ENCODE results near the gene PSAP.

PSAP gene

DNA sequence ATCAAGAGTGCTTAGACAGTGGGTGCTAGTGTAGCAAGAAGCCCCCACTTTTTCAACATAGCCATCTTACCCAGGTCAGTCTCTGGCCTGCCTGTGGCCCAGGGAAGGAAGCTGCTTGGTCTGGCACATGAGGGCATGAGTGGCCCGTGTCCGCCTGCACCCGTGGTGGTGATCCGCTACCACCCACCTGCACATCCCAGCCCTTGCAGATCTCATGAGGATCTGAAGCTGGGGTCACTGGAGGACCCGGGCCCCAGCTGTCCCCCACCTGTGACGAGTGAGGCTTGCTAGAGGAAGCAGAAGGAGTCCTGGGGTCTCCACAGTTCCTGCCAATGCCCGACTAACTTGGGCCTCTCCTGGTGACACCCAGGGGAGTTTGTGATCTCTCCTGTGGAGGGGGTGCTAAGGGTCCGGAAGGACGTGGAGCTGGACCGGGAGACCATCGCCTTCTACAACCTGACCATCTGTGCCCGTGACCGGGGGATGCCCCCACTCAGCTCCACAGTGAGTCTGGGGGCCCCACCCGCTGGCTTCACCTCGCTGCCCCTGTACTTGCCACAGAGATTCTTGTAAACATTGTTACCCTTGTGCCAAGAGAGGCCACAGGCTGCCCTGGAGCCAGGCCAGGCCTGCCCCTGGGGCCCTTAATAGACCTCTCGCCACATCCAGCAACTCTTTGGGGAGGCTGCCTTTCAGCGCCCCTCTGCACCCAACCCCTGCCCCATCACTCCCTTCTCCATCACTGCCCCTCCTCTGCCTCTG lies 67.0 kb downstream of the PSAP start:
- DNase-seq (ENCODE audit: low read depth), result no peak

DNA sequence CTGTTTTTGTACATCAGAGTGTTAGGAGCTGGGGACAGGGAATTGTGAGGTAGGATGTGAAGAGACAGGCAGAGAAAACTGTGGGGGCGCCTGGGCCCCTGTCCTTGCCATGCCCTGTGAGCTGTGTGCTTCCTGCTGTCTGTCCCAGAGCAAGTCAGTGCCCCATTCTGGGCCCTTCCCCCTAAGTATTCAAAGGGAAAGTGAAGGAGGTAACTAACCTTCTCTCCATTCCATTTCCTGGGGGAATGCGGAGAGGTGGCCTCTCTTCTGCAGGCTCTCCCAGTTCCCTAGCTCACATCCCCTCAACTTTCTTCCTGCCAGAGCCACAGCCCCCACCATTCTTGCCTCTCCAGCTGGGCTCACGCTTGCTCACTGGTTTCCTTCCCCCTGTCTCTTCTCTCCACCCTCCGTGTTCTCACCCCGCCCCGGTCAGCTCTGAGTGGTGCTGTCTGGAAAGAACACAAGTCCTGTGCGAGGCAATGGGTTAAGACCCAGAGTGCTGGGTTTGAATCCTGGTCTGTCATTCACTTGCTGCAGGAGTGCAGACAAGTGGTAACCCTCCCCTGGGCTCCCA lies 68.0 kb downstream of the PSAP start:
- DNase-seq (ENCODE audit: low read depth), result no peak

DNA sequence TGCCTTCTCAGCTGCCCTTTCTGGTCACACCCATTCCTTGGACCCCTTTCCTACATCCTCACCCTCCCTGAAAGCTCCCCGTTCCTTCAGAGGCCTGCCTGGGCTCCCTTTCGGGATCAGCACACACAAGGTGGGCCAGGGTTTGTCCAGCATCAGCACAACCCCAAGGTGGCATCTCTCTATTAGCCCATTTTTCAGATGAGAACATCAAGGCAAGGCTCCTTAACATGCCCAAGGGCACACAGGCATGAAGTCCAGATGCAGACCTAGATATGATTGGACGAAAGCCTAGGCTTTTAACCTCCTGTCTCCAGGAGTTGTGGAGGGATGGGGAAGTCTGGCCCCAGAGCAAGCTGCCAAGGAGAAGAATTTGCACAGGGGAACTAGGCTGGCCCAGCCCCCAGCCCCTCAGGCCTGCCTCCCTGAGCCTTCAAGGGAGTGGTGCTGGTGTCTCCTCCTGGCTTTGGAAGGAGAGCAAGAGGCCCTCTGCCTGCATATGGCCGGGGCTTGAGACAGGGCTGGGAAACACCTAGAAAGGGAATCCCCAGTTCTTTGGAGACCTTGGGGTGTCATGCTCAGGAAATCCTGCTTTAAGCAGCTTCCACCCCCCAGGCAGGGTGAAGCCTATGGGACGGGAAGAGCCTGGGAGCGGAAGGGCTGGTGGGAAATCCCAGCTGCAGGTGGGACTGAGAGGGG lies 68.7 kb downstream of the PSAP start:
- no peak for DNase-seq (ENCODE audit: low read depth)

DNA sequence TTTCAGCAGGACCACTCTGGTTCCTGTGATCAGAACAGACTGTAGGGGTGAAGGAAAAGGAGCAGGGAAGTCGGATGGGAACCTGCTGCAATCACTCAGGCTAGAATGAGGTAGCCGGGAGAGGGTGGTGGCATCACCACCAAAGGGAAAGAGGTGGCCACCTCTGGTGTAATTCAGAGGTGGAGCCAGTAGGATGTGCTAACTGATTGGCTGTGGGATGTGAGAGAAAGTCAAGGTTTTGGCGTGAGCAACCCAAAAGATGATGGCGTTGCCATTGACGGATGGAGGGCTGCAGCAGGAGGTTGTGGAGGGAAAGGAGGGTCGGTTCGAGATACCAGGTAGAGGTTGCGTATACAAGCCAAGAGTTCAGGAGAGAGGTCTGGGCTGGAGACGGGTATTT lies 70.3 kb downstream of the PSAP start:
- no peak for DNase-seq (ENCODE audit: low read depth)

DNA sequence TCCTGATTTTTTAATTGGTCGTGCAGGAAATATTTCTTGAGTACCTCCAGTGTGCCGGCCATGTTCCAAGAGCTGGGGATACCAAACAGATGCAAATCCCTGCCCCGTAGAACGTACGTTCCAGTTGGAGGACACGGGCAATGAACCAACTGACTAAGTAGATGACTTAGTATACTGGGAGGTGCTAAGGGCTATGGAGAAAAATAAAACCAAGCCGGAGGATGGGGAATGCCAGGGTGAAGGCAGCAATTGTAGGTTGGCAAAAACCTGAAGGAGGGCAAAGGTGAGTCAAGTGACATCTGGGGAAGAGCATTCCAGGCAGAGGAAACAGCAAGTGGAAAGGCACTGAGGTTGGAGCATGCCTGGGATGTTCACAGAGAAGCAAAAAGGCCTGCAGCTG lies 70.9 kb downstream of the PSAP start:
- DNase-seq (ENCODE audit: low read depth), result no peak

DNA sequence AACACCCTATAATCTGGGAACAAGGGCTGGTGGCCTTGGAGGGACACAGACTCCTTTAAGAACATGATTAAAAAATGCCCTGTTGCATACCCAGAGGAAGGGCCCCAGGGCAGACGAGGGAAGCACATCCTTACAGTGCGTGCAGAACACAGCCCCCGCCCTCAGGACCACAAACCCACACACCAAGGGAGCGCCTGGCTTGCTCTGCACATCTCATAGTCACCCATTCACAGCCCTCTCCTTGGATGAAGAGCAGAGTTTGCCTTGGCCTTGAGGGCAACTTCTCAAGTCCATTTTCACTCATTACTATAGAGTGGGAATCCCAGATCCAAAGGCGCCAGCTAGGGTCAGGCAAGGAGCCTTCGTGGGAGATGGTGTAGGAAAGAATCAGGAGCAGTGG lies 71.4 kb downstream of the PSAP start:
- DNase-seq (ENCODE audit: low read depth), result no peak

DNA sequence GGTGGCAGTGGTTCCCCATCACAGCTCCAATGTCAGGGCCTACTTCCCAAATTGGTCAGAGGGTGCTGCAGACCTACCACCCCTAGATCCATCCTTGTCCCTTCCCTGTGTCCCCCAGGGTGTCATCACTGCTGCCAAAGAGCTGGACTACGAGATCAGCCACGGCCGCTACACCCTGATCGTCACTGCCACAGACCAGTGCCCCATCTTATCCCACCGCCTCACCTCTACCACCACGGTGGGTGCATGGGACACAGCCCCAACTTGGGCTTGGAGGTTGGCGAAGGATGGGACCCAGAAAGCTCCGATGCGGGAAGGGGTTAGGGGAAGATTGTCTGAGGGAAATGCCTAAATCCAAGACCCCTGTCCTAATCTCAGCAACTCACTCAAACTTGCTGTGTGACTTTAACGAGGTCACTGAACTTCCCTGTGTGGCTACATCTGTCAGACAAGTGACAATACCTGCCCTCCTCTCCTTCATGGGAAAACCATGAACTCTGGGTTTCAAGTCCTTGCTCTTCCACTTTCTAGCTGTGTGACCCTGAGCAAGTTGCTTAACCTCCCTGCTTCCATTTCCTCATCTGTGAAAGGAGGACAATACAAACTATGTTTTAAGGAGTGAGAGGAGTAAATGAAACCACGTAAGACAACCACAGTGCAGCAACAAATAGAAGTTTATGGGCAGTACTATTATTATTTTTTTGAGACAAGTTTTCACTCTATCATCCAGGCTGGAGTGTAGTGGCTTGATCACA lies 72.8 kb downstream of the PSAP start:
- no peak for DNase-seq (ENCODE audit: low read depth)

DNA sequence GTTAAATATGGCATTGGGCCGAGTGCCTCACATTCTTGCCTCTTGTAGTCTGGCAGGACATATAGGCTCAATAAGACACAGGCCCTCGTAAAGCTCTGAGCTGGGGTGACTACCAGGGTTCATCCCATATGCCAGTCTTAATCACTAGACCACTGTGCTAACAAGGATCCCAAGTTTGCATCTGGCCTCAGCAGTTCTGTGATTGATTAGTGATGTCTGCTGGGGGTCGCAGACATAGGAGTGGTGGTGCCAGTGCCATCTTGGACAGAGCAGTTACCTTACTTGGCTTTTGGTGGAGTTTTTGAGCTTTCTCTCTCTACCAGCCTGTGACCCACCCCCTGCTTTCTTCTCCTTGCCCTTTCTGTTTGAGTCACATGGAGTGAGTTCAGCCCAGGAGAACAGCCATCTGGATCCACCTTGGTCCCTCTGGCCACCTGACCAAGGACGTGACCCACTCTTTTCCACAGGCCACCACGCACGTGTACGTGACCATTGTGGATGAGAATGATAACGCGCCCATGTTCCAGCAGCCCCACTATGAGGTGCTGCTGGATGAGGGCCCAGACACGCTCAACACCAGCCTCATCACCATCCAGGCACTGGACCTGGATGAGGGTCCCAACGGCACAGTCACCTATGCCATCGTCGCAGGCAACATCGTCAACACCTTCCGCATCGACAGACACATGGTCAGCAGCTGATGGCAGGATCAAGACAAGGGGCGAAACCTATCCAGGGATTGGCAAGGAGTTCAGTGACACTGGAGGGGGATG lies 73.7 kb downstream of the PSAP start:
- no peak for DNase-seq (ENCODE audit: low read depth)

DNA sequence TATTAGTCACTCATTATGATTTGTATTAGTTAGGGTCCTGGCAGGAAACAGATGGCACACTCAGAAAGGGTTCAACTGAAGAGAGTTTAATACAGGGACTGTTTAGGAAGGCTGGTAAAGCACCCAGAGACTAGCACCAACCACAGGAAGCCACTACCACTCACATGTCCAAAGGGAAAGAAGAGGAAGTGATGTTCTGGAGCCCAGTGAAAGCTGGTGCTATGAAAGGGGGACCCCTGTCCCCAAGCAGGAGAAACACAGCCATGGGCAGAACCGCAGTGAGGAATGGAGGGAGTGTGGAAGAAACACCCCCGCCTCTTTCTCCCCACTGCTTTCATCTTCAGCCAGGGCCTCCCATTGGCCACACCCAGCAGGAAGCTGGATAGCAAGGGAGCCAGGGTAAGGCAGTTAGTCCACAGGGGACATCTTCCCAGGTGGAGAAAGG lies 74.5 kb downstream of the PSAP start:
- DNase-seq (ENCODE audit: low read depth), result no peak

DNA sequence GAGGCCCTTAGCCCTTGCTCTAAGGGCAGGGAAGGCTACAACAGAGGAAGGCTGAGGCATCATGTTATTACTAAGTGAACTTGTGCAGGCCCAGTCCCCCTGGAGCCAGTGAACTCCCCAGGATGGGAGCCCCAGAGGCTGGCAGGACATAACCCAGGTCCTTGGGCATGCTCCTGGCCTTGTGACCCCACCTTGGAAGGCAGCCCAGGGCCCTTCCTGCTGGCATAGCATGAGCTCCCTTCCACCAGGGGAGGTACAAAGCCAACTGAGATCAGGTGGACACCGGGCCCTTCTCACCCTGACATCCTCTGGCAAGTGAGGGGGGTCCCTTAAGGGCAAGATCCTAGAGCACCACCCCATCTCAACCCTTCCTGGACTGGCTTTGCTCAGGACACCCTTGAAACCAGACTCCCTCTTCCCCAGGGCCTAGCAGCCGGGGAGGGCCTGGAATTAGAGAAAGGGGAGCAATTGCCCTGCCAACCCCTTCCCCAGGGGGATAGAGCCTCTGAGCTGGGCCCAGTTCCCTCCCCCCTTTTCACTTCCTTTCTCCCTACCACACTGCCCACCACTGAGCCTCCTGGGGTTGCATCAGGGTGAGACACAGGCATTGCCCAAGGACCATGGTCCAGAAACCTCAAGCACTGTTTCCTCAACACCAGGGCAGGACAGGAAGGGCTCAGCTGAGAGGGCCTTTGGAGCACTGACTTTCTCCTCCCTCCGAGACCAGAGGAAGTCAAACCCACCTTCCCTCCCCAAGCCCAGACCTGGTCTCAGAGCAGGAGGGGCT lies 75.9 kb downstream of the PSAP start:
- DNase-seq (ENCODE audit: low read depth), result no peak

DNA sequence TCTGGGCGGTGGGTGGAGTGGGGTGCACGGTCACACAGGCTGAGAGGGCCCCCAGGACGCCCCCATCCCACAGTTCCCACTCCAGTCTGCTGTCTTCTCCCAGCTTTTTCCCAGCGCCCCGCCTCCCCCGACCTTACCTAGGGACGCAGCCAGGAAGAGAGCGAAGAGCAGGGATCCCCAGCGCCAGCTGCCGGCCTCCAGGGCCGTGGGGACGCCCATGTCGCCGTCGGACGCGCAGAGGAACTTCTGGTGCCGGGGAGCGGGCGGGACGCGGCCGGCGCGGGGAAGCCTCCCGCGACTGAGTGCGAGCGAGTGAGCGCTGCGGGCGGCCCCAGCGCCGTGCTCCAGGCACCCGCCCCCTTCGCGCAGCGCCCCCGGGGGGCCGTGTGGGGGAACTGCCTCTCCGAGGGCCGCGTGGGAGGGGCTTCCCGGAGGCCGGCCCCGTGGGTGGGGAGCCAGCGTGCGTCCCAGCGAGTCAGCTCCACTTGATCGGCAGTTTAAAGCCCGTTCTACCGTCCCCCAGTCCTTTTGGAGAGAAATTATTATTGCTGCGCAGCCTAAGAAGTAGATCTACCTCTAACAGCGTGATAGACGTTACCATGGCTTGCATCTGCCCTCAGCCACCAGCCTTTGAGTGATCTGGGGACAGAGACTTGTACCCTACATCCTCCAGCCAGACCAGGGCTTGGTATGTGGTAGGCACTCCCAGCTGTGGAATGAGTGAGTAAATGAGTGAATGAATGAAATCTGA lies 77.7 kb downstream of the PSAP start, which contains the start of gene VSIR:
TSS of gene VSIR (minus strand) at position 300 of the 751 bp plus-strand sequence. CDS start at position 219, 81 bp downstream.
- DNase-seq (ENCODE audit: low read depth), result peak; percentile 83

DNA sequence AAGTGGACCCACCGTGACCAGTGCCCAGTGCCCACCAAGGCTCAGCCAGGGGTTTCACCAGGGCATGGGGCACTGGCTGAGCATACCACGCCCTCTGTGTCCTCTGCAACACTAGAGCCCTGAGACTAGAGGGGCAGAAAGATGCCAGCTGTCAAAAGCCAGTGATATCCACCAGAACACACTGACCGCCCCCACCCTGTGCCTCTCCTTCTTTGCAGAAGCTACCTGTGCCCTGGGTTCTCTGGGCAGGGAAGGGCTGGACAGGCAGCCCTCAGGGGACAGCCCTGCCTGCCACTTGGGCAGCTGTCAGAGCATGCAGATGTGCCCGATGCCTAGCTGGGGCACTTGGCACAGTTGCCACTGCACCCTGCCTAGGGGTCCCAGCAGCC lies 78.2 kb downstream of the PSAP start:
- no peak for DNase-seq (ENCODE audit: low read depth)

DNA sequence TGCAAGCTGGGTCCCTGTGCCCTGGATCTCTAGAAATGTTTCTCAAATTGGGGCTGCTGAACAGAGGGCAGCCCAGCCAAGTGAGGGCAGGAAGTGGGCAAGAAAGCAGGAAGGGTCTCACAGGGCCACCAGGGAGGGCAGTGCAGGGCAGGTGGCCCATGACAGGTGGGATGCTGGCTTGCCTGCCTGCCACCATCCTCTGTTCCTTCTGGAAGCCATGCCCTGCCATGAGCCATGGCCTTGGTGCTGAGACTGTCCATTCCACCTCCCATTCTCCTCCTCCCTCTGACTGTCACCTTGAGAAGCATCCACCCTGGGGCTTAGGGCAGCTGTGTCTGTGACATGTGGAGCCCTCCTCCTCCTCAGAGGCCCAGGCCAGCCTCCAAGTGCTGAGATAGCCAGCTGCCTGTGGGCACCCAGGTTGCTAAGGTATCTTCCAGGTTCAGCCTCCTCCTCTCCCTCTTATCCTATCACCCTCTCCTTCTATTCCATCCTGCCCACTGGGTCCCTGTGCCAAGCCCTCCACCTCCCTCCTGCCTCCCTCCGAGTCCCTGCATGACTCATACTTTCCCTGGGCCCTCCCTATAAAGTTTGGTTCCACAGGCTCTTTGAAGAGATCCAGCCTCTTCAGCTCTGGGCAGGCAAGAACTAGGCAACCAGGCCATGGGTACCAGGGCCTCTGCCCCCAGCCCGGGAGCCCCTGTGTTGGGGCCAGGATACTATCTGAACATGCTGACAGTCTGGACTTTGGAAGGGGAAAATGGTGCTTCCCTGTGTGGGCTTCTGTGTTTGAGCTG lies 79.0 kb downstream of the PSAP start:
- DNase-seq (ENCODE audit: low read depth), result no peak

DNA sequence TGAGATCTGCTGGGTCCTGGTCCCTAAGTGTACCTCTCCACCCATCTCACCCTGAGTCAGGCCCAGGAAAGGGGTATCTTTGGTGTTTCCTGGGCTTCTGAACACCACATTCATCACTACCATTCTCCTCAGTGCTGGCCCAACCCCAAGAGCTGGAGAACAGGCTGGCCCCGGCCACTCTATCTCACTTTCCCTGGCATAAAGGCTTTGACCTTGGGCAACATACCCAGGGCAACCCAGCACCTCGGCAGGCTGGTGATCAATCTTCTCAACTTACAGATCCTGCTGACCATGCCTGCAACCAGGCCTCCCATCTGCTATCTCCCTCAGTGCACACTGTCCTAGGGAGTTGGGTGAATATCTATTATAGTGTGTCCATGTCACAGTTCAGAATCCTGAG lies 79.8 kb downstream of the PSAP start:
- DNase-seq (ENCODE audit: low read depth), result no peak

DNA sequence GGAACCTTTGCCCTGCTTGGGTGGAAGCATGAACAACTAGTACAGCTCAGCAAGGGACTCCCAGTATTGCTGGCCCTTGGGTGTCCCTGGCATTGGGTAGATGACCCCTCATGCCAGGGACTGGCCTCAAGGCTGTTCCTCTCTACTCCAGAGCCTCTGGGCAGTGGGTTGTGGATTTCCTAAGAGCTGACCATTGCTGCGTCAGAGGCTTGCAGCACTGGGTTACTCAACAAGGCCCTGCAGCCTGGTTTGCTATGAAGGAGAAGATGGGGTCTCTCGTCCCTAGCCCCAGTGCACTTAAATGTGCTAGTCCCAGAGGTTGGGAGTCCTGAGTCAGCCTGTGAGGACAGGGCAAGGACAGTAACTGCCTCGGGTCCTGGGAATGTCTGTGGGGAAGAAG lies 80.3 kb downstream of the PSAP start:
- no peak for DNase-seq (ENCODE audit: low read depth)

DNA sequence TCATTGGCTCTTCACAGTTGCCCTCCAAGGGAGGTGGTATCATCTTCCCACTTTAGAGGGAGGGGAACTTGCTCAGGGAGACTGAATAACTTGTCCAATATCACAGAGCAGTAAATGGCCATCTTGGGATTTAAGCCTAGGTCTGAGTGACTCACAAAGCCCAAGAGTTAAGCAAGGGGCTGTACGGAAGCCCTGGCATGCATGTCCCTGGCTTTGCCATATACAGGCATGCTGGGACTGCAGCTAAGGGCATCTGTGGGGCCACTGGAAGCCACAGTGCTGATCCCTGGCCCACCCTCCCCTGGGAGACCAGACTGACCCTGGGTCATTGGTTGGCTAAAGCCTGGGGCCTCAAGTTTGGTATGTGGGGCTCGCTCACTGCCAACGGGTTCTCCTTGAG lies 80.8 kb downstream of the PSAP start:
- no peak for DNase-seq (ENCODE audit: low read depth)

DNA sequence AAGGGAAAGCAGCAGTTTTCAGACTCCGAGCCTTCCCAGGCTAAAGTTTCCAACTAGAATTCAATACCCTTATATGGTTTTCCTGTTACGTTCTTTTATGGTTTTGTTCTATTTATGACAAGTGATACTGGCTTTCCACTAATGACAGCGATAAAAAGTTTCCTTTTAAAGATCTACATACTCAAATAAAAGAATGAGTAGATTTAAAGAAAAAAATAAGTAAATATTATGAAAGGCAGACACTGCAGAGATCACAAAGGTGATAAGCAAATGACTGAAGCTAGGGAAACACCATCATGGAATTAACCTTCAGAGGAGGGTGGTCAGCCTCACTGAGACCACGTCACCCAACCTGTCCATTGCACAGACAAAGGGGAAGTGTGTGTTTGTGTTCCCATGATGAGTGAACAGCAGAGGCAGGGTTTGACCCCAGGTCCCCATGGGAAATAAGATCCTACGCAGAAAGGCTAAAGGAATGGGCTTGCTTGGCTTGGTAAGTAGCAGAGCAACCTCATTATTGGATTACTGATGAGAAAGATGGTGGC lies 81.7 kb downstream of the PSAP start:
- DNase-seq (ENCODE audit: low read depth), result peak; percentile 45

DNA sequence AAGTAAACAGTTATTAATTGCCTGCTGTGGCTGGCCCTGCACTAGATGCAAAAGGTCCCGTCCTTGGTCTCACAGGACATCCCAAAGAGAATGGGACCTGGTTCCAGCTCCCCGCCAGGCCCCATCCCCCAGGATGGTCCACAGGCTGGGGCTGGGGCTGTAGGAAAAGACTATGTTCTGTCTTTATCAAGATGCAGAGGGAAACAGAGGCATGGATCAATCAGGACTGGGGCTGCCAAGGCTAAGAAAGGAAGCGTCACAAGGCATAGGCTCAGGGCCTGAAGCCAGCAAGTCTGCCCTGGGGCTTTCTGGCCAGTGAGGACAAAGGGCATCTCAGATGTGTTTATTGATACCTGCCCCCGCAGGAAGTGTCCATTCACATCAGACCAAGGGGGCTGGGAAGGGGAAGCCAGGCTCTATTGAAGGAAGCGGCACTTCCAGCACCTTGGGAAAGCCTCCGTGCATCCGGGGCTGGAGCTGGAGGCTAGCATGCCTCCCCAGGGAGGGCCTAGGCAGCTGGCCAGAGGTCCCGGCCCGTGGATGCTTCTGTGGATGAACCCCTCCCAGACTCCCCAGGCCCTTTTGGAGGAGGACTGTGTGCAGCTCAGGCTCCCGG lies 83.5 kb downstream of the PSAP start:
- no peak for DNase-seq (ENCODE audit: low read depth)
